HG02678 (cell line): ENCODE results near the gene DNAJC16.

Source experiments
- ATAC-seq: cut with Tn5 transposase; IDR thresholded peaks from one replicate; pipeline ENCODE4 v1.9.1; 2021; ENCODE audit warnings: mild to moderate bottlenecking, moderate library complexity; ENCODE audit not compliant: unreplicated experiment

DNAJC16 gene

DNA sequence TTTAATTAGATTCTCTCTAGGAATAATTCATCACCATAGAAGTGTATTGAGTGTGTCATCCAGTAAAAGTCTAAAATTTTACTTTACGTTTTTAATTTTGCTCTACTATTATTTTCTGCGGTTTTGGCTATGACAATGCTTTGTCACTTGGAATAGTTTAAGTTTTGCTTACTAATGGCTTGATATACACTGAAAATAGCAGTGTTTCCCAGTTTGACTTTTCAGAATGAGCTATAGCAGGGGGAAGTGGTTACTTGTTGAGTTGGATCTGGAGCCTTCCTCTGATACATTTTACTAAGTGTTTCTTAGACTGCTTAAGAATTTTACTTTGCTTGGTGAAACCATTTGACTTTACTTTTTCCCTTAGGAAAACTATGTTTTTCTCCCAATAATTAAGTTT, 5.0 kb downstream of the DNAJC16 start:
- no peak for ATAC-seq

DNA sequence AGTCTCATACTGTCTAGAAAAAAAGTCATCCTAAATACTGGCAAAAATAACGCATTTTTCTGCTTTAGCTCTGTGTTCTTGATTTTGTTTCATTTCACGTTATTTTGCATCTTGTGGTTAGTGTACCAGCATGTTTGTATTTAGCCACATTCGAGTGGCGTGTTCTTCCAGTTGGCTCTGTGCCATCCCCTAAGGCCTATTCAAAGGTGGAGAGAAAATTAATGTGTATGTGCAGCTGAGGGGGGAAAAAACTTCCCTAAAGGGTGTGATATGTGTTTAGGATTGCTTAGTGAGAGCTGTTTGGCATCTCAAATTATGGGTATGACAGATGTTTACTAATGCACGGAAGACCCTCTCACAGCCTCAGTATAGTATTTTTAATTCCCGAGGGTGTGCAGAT, 12.1 kb downstream of the DNAJC16 start:
- no peak for ATAC-seq

DNA sequence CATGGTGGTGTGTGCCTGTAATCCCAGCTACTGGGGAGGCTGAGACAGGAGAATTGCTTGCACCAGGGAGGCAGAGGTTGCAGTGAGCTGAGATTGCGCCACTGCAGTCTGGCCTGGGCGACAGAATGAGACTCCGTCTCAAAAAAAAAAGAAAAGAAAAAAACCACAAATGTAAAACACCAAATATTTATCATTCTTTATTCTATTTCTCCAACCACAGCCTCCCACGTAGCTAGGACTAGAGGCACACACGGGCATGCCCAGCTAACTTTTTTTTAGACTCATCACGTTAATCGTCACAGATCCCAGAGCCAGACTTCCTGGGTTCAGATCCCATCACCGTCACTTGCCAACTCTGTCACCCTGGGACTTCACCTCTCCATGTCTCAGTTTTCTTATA, 13.5 kb downstream of the DNAJC16 start:
- ATAC-seq = no peak

DNA sequence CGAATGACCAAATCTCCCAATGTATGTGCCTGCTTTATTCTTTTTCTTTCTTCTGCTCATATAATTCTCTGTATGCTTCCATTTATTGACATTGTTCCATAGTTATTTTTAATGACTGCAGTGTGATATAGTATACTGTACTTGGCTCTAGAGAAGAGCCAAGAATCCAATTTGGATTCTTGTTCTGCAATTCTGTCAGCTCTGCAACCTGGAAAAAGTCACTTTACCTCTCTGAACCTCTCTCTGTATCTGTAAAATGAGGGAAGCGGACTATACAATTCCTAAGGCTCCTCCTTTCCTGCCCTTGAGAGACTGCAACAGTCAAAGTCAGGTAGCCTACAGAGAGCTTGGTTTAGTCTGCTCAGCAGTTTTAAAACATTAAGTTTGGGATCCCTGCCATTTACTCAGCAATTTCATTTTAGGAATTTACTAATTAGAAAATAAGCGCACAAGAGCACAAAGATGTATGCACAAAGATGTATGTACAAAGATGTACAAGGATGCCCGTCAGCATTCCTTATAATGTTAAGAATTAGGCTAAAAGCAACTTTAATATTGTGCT, 14.7 kb downstream of the DNAJC16 start:
- no peak for ATAC-seq

DNA sequence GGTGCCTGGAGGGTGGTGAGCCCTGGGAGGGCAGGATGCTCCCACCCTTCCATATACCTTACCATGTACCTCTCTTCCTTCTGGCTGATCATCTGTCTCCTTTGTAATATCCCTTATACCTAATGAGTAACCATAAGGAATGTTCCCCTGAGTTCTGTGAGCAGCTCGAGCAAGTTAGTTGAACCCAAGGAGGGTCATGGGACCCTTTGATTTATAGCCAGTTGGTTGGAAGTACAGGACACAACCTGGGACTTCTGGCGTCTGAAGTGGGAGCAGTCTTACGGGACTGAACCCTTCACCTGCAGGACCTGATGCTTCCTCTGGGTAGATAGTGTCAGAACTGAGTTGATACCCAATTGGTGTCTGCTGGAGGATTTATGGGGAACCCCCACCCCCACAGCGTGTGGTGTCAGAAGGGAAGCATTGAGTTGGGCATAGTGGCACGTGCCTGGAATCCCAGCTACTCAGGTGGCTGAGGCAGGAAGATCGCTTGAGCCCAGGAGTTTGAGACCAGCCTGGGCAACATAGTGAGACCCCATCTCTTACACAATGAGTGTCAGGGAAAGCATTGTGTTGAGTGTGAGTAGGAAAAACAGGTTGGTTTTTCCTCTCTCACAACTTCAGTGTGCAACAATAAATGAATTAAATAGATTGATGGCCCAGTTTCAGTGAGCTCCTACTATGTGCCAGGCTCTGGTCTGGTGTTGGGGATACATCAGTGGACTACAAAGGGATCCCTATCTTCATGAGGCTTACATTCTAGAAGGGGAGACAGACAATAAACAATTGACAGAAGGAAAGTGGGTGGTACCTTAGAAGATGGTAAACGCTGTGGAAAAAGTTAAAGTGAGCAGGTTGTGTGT, 16.0 kb downstream of the DNAJC16 start:
- ATAC-seq = no peak

DNA sequence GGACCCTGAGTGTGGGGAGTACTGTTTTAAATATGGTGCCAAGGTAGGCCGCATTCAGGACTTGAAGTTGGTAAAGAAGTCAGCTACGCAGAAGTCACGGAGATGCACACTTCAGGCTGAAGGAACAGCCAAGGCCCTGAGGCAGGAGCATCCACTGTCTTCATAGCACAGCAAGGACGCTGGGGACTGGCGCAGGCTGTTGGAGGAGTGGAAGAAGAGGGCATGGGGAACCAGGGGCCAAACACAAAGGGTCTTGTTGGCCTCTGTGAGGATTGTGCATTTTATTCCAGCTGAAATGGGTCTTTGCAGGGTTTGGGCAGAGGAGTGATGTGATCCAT, 16.6 kb downstream of the DNAJC16 start:
- no peak for ATAC-seq

DNA sequence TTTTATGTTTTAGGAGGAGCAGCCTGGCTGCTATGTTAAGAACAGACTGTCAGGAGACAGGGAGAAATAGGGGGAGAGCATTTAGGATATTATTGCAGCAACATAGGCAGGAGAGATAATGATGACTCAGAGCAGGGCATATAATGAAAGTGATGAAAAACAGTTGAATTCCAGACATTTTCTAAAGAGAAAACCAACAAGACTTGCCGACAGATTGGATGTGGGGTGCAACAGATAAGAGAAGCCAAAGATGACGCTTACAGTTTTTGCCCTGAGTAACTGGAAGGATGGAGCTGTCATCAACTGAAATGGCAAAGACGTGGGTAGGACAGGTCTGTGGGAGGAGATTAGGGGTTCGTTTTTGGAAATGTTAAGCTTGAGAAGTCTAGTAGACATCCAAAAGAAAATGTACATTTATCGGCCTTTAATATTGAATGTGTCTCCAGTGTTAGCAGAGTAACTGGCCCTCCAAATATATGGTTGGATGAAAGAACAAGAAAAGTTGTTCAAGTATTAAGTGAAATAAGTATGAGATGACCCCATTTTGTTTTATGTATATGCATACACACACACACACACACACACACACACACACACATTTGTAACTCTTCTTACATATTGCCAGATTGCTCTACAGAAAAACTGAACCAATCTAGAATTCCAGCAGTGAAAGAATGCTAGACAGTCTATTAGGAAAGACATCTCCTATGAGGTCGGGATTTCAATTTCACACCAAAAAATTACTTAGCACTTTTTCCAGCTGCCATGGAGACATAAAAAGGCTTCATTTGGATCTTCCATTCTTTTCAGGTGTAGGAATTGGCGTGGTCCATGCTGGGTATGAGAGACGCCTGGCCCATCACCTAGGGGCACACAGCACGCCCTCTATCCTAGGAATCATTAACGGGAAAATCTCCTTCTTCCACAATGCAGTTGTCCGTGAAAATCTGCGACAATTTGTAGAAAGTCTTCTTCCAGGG, 17.2 kb downstream of the DNAJC16 start:
- ATAC-seq = no peak

DNA sequence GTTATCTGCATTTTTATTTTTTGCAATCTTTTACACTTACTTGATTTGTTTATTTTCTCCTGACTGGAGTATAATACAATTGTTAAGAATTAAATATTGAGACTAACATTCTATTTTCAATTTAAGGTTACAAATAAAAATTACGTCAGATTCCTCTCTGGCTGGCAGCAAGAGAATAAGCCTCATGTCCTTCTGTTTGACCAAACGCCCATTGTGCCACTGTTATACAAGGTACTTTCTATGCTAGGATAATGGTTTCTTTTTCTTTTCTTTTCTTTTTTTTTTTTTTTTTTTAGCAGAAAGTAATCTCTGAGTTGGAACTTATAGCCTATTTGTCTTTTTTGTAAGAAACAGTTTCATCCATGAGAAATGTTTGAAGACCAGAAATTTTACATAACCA, 20.0 kb downstream of the DNAJC16 start:
- no peak for ATAC-seq

DNA sequence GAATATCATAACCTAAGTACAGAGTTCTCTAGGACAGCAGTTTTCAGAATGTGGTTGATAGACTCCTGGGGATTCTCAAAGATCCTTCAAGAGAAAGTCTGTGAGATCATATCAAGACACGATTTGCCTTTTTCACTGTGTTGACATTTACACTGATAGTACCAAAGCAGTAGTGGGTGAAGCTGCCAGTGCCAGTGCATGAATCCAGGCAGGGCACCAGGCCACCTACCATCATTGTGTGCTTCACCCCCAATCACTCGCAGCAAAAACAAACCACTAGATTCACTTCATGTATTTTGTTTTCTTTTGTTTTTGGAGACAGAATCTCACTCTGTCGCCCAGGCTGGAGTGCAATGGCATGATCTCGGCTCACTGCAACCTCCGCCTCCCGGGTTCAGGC, 23.9 kb downstream of the DNAJC16 start:
- no peak for ATAC-seq

DNA sequence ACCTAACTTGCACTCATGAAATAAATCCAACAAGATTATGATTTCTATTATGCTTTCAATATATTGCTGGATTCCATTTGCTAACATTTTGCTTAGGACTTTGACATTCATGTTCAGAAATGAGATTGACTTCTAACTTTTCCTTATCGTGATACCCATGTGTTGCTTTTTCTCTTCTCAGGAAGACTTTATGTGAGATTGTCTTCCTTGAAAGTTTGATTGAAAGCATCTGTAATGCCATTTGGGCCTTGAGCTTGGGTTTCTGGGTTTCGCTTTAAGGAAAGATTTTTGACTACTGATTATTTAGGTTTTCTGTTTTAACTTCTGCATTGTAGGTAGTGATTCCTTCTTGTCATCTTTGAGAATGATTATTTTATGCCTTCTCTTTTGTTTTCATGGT, 30.4 kb downstream of the DNAJC16 start:
- no peak for ATAC-seq

DNA sequence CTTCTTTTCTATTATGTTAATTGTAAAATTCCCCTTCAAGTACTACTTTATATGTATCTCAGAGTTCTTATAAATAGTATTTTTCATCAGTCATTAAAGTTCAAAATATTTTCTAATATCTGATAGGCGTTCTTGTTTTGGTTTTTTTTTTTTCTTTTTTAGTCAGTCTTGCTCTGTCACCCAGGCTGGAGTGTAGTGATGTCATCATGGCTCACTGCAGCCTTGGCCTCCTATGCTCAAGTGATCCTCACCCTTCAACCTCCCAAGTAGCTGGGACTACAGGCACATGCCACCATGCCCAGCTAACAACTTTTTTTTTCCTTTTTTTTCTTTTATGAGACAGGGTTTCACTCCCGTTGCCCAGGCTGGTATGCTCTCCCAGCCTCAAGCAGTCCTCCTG, 30.9 kb downstream of the DNAJC16 start:
- ATAC-seq = no peak

DNA sequence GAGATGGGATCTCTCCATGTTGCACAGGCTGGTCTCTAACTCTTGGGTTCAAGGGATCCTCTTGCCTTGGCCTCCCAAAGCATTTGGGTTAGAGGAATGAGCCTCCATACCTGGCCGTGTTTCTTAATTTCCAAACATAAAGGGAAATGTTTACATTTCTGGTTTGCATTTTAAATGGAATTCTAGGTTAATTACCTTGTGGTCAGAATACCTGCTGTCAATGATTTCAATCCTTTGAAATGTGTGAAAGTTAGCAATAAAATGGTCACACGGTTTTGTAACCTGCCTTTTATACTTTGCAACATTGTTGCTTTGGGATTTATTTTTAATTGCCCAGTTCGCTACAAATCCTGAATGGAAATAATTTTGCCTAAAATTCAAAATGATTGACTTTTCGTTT, 31.9 kb downstream of the DNAJC16 start:
- ATAC-seq = no peak

DNA sequence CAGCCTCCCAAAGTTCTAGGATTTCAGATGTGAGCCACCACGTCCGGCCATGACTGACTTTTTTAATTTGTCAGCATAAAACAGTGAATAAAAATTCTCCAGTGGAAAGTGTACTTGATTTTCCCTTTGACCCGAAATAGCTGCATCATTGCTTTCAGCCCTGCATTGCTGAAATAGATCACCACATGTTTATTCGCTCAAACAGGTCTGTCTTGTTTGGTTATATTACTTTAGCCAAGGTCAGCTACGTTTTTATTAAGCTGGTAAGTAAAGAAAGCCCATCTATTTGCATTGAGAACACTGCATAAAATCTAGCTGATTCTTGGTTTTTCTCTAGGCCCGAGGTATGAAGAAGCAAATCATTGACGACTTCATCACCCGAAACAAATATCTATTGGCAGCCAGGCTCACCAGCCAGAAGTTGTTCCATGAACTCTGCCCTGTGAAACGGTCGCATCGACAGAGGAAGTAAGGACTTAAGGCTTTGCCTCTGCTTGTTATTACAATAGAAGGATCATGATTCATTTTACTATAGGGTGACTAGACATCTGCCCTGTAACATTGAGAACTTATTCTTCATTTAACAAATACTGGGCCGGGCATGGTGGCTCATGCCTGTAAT, 32.7 kb downstream of the DNAJC16 start:
- no peak for ATAC-seq

DNA sequence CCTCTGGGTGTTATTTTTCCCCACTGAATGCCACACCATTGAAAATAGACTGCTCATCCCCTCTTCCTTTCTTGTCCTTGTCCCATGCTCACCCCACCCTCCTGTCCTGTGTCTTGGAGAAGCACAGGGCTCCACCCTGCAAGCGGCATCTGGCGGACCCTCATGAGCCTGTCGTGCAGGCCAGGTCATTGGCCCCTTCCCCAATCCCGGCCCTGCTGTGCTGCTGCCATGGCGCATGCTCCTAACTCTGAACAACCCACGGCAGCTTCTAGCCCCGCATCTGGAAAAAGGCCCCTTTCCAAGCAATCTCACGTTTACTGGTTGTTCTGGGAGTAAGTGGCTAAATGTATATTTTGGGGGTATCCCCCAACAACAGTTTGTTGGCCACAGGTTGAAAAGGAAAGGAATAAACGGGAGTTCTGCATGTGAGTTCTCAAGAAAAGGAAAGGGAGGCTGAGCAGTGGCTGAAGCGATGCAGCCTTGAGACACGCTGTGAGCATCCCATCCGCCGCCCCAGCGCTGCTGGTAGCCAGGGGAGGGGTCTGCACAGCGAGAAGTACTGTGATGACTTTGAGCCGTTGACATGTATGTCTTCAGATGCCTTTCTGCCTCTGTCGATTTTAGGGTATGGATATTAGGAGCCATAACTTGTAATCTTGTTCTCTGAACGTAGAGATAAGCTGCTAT, 41.9 kb downstream of the DNAJC16 start:
- no peak for ATAC-seq

DNA sequence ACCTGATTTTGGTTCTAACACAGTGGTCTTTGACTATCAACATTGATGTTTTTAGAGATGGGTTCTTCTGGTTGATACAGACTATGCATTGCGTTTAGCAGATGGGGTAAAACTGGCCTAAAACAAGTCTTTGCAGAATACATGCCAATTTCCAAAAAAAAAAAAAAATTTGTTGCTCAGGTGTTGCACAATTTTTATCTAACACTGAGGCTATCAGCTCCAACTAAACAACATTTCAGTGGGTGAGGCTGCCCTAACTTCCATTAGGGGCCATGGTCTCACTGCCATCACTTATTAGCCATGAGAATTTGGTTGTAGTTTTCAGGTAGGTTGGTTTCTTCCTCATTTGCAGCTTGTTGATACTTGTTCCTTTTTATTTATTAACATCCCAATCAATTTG, 44.2 kb downstream of the DNAJC16 start:
- no peak for ATAC-seq

DNA sequence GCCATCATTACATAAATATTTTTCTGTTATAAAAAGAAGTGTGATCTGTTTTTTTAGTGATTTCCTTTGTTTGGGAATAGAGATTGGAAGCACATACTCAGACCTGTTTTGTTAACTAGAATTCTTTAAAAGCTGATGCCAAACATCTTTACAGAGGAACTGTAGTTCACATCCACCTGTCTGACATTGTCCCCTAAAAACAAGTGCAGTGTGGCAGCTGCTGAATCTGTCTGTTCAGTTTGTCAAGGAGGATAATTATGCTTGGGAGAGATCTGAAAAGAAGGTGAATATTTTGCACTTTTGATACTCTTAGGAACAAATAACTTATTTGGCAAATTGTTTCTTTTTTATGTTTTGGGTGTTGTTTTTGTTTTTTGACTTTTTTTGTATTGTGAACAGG, 44.6 kb downstream of the DNAJC16 start:
- no peak for ATAC-seq

DNA sequence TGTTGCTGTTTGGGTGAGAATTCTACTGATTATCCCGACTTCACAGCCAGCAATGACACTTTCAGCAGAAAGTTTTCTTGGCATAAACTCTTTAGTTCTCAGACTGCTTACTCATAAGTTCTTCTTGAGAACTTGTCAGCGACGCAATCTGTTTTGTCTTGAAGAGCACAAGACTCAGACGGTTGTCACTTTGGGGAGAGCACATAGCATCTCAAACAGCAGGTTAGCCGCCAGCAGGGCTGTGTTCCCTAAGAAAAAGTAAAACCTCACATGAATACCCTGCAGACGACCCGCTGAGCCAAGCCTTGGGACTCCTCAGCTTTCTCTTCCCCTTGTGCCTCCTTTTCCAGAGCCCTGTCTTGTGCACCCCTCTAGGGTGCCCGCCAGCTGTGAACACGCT, 46.8 kb downstream of the DNAJC16 start:
- no peak for ATAC-seq

DNA sequence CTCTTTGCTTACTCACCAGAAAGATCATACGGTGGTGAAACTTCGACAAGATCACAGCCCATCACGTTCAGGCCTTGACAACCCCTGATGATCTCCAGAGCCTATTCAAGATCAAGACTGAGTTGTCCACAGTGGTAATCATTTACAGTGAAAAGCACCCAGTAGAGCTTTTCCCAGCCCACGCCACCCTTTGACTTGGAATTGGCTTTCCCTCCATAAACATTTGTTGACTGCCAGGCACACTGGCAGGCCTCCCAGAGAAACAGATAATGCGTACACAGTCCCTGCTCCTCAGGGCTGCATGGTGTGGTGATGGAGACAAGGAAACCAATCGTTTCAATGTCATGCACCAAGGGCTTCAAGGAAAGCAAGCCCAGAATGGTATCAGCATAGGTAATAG, 48.1 kb downstream of the DNAJC16 start:
- no peak for ATAC-seq

DNA sequence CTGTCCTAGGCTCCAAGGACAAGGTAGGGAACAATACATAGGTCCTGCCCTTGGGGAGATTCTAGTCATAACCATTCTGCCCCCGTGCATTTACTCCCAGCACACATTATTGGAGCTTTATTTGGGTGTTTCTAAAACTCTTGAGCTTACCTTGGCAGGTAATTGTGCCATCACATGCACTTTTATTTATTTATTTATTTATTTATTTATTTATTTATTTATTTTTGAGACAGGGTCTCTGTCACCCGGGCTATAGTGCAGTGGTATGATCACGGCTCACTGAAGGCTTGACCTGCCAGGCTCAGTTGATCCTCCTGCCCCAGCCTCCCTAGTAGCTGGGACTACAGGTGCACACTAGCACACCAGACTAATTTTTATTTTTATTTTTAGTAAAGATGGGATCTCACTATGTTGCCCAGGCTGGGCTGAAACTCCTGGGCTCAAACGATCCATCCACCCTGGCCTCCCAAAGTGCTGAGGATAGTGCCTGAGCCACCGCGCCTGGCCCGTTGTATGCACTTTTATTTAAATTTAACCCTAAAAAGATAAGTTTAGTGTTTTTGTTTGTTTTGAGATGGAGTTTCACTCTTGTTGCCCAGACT, 49.0 kb downstream of the DNAJC16 start:
- no peak for ATAC-seq

DNA sequence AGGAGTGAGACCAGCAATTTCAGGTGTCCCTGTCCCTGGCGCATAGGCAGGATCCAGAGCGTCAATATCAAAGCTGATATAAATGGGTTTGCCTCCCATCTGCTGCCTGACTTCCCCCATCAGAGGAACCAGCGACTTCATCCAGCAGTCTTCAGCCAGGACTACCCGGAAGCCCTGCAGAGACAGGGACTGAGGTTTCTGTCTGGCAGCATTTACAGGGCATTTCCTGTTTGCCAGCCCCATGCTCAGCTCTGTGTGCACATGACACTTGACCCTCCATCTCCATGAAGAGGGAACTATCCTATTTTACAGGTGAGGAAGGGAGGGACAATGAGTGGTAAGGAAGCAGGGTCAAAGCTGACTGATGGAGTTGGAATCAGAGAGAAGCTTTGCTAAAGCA, 51.0 kb downstream of the DNAJC16 start:
- ATAC-seq = no peak
